GM23338 (cell line): ENCODE data around the gene RALGPS1.

Experiments
- CTCF ChIP-seq, 2 experiments: fragments of 200-600 bp in 1 of 2; sonication (generic) in 1 of 2; conservative IDR thresholded peaks; 2 replicates each; pipeline versions ENCODE4 v1.5.1 to v1.6.1; 2016 to 2017; ENCODE audit warnings: antibody characterized with exemption in 2 of 2, low read depth in 2 of 2, mild to moderate bottlenecking in 2 of 2, moderate library complexity in 1 of 2
- EZH2 ChIP-seq: fragments of 200-600 bp; sonication (generic); IDR thresholded peaks from one replicate; pipeline ENCODE4 v1.8.0; 2017; ENCODE audit warnings: antibody characterized with exemption, mild to moderate bottlenecking, low read depth; ENCODE audit not compliant: unreplicated experiment
- EZH2phosphoT487 ChIP-seq: fragments of 200-600 bp; sonication (generic); IDR thresholded peaks from one replicate; pipeline ENCODE4 v1.8.1; 2018; ENCODE audit warnings: antibody characterized with exemption; ENCODE audit not compliant: unreplicated experiment
- JUNB ChIP-seq: IDR thresholded peaks from one replicate; pipeline ENCODE4 v1.6.1; 2016; ENCODE audit warnings: antibody characterized with exemption; ENCODE audit not compliant: unreplicated experiment
- POLR2AphosphoS5 ChIP-seq: IDR thresholded peaks from 2 replicates; pipeline ENCODE4 v1.6.1; 2016; ENCODE audit warnings: antibody characterized with exemption, low read depth
- REST ChIP-seq: IDR thresholded peaks from one replicate; pipeline ENCODE4 v1.6.1; 2018; ENCODE audit warnings: antibody characterized with exemption; ENCODE audit not compliant: unreplicated experiment
- STAT1 ChIP-seq: IDR thresholded peaks from one replicate; pipeline ENCODE4 v1.6.1; 2016; ENCODE audit warnings: antibody characterized with exemption; ENCODE audit not compliant: unreplicated experiment
- ZNF114 ChIP-seq: fragments of 250-450 bp; sonication (Bioruptor Pico); IDR thresholded peaks from 2 replicates; pipeline ENCODE4 v1.5.0; 2020; ENCODE audit warnings: mild to moderate bottlenecking, moderate library complexity
- ZNF331 ChIP-seq: fragments of 250-450 bp; sonication (Bioruptor Pico); IDR thresholded peaks from 2 replicates; pipeline ENCODE4 v1.5.0; 2020; ENCODE audit warnings: low read depth, mild to moderate bottlenecking, moderate library complexity

GRCh38 chr9:126988857-126989256, 74.3 kb downstream of the RALGPS1 start:
- TF ChIP-seq CTCF (conservative IDR thresholded peaks at IDR 0.05; ENCODE audit: low read depth in 2 of 2) (no peak), JUNB (no peak), EZH2 (no peak), REST (no peak), ZNF331 (CRISPR knock-in tag) (no peak), ZNF114 (CRISPR knock-in tag) (no peak), POLR2AphosphoS5 (no peak), STAT1 (no peak), EZH2phosphoT487 (no peak)
